Activated B cell treated with CpG ODN at 0.5 μM for 24 hours (primary cell): ENCODE data around the gene ELOVL6. TPM values are rescaled to one million over a fixed set of nuclear protein-coding genes. Genes with fewer than 3 reads are reported as not detected.
"Not testable (repeated sequence)": the region's sequence is repeated elsewhere in the genome, so short reads cannot be mapped to it uniquely, and the experiment has no call there.

Experiments used
- ATAC-seq: fragments of 200-7000 bp; cut with Tn5 transposase; one replicate; pipeline ENCODE4 v1.10.0; 2021; ENCODE audit warnings: low read depth, mild to moderate bottlenecking, moderate library complexity
- CTCF ChIA-PET: fragments of 350-600 bp; sonication (Branson Sonifier 250); formaldehyde crosslinking; loops from one replicate; lab custom pipeline; 2021; ENCODE audit warnings: antibody characterized with exemption; lab: Charles Lee
- POLR2A ChIA-PET: fragments of 350-600 bp; sonication (Branson Sonifier 250); formaldehyde crosslinking; loops from one replicate; lab custom pipeline; 2021; ENCODE audit warnings: antibody characterized with exemption; lab: Charles Lee
- DNase-seq: peaks from one replicate; pipeline ENCODE4 v3.0.0; 2022
- H3K27ac Mint-ChIP-seq: one replicate; pipeline ENCODE4 v1.8.0; 2020; ENCODE audit warnings: mixed read lengths
- H3K27me3 Mint-ChIP-seq: one replicate; pipeline ENCODE4 v1.8.0; 2021; ENCODE audit warnings: mixed read lengths
- H3K36me3 Mint-ChIP-seq: one replicate; pipeline ENCODE4 v1.8.0; 2021; ENCODE audit warnings: low read depth, mixed read lengths
- H3K4me1 Mint-ChIP-seq: one replicate; pipeline ENCODE4 v1.8.0; 2021; ENCODE audit warnings: mixed read lengths
- H3K4me3 Mint-ChIP-seq: one replicate; pipeline ENCODE4 v1.8.0; 2020; ENCODE audit warnings: mild to moderate bottlenecking, mixed read lengths
- H3K9me3 Mint-ChIP-seq: one replicate; pipeline ENCODE4 v1.8.0; 2020; ENCODE audit warnings: mixed read lengths
- intact Hi-C: fragments of 100-400 bp; cut with micrococcal nuclease; formaldehyde crosslinking; loops from one replicate; pipeline ENCODE4 v1.15.1; 2024
- total RNA-seq: library from RNA; stranded (reverse); gene quantifications from 2 replicates; pipeline ENCODE4 v1.2.3, GENCODE V29; 2022
- TF ChIP-seq, protein P1 (sequence below): fragments of 200-600 bp; IDR thresholded peaks from one replicate; pipeline ENCODE4 v1.8.0; 2022; ENCODE audit warnings: antibody characterized with exemption, mild to moderate bottlenecking

The ELOVL6 gene
- total RNA-seq, 1 donor from 2014 or later: 2.1 TPM

DNA sequence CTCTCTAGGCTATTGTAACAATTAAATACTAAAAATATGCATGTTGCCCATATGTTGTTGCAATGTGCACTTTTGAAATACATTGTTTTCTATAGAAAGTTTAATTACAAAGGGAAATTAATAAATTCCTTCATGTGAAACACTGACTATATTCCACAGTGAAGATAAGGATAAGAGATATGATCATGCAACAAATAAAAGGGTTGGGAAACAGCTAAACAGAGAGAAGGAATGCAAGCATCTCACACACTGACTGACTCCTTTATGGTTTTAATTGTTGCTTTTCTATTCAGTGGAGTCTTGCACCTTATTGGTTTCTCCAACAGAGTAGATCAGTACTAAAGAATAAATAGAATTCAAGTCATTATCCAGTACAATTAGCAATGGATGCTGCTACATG, 37.8 kb downstream of the ELOVL6 start:
- TF ChIP-seq, protein P1, sequence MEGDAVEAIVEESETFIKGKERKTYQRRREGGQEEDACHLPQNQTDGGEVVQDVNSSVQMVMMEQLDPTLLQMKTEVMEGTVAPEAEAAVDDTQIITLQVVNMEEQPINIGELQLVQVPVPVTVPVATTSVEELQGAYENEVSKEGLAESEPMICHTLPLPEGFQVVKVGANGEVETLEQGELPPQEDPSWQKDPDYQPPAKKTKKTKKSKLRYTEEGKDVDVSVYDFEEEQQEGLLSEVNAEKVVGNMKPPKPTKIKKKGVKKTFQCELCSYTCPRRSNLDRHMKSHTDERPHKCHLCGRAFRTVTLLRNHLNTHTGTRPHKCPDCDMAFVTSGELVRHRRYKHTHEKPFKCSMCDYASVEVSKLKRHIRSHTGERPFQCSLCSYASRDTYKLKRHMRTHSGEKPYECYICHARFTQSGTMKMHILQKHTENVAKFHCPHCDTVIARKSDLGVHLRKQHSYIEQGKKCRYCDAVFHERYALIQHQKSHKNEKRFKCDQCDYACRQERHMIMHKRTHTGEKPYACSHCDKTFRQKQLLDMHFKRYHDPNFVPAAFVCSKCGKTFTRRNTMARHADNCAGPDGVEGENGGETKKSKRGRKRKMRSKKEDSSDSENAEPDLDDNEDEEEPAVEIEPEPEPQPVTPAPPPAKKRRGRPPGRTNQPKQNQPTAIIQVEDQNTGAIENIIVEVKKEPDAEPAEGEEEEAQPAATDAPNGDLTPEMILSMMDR: no peak
- no peak for ATAC-seq
- Mint-ChIP-seq H3K4me1 (peaks cover 2% of the 10 kb centered on the region), H3K9me3 (peaks cover 2% of the 10 kb centered on the region), H3K36me3 (no peaks in the 10 kb centered on the region), H3K27ac (no peak overlapping the region), H3K27me3 (no peaks in the 10 kb centered on the region), H3K4me3 (no peak overlapping the region)
- ChIA-PET POLR2A (no interaction called here), CTCF (no interaction called here)
- intact Hi-C loops: no loop called here
- DNase-seq: no peak

- ATAC-seq (no peak), DNase-seq (no peak)
- peaks cover 2% of the 10 kb centered on the region for H3K9me3 Mint-ChIP-seq
- intact Hi-C loops: no loop called here
- no peaks in the 10 kb centered on the region for H3K4me1 Mint-ChIP-seq
- H3K4me3 Mint-ChIP-seq: no peak overlapping the region
- H3K27ac Mint-ChIP-seq: no peak overlapping the region
- TF ChIP-seq, protein P1: no peak
- POLR2A ChIA-PET: no interaction called here
- CTCF ChIA-PET: no interaction called here
- H3K36me3 Mint-ChIP-seq: no peaks in the 10 kb centered on the region
- no peaks in the 10 kb centered on the region for H3K27me3 Mint-ChIP-seq
Measured at GRCh38 chr4:110159541-110159940, 38.9 kb downstream of the ELOVL6 start.

- no peak overlapping the region for H3K27ac Mint-ChIP-seq
- H3K9me3 Mint-ChIP-seq: peaks cover 2% of the 10 kb centered on the region
- intact Hi-C loops: no loop called here
- no peaks in the 10 kb centered on the region for H3K36me3 Mint-ChIP-seq
- ChIA-PET POLR2A (no interaction called here), CTCF (no interaction called here)
- H3K4me1 Mint-ChIP-seq: no peaks in the 10 kb centered on the region
- no peak for DNase-seq
- TF ChIP-seq, protein P1: no peak
- peaks cover 1% of the 10 kb centered on the region for H3K27me3 Mint-ChIP-seq
- no peak for ATAC-seq
- no peak overlapping the region for H3K4me3 Mint-ChIP-seq
Measured at GRCh38 chr4:110157580-110157979, 40.8 kb downstream of the ELOVL6 start.

DNA sequence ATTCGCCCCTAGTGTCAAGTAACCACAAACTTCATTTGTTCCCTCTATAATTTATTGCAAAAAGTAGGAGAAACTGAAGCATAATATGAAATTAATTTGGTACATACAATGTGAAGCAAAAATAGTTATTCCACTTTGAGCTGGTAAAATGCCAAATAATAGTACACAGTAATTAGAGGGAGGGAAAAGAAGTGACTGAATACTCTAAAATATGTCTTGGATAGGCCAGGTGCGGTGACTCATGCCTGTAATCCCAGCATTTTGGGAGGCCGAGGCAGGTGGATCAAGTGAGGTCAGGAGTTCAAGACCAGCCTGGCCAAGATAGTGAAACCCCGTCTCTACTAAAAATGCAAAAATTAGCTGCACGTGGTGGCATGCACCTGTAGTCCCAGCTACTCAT, 41.2 kb downstream of the ELOVL6 start:
- not testable (repeated sequence) for H3K27me3 Mint-ChIP-seq

DNA sequence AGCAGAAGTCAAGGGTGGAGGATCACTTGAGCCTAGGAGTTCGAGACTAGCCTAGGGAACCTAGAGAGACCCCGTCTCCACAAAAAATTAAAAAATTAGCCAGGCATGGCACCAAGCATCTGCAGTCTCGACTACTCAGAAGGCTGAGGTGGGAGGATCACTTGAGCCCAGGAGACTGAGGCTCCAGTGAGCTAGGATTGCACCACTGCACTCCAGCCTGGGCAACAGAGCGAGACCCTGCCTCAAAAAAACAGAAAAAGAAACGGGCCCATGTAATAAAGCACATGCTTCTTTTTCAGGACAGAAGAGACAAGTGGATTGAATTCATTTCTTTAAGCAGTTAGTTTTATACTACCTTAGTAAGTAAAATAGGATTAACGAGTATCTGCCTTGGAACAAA, 42.0 kb downstream of the ELOVL6 start:
- TF ChIP-seq, protein P1: no peak
- no peak for ATAC-seq
- intact Hi-C loops: no loop called here
- no peaks in the 10 kb centered on the region for H3K4me1 Mint-ChIP-seq
- ChIA-PET POLR2A (no interaction called here), CTCF (no interaction called here)
- H3K27me3 Mint-ChIP-seq: peaks cover 1% of the 10 kb centered on the region
- DNase-seq: no peak
- H3K4me3 Mint-ChIP-seq: no peak overlapping the region
- no peak overlapping the region for H3K27ac Mint-ChIP-seq
- no peaks in the 10 kb centered on the region for H3K36me3 Mint-ChIP-seq
- H3K9me3 Mint-ChIP-seq: no peaks in the 10 kb centered on the region

More for the DNA sequence above, 41.2 kb downstream of the ELOVL6 start:
- DNase-seq, POLR2A ChIA-PET, H3K9me3 Mint-ChIP-seq, H3K4me3 Mint-ChIP-seq, ATAC-seq, CTCF ChIA-PET, intact Hi-C loops, H3K4me1 Mint-ChIP-seq, H3K27ac Mint-ChIP-seq, H3K36me3 Mint-ChIP-seq: not testable (repeated sequence)

DNA sequence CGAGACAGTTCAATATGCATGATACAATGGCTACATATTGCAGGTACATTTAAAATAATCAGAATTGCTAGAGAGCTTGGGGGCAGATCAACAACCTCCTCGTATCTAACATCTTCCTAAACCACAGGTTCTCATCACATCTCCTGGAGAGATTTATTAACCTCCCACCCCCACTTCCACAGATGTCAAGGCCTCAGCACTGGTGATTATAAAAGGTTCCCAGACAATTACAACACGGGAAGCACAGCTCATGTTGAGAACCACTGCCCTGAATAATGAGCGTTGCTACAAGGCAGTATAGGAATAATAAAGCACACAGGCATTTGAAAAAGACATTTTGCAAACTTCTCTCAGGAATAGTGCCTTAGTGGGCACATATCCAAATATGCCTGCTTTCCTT, 42.8 kb downstream of the ELOVL6 start:
- POLR2A ChIA-PET: no interaction called here
- Mint-ChIP-seq H3K27me3 (peaks cover 1% of the 10 kb centered on the region), H3K4me3 (no peak overlapping the region), H3K27ac (no peak overlapping the region), H3K4me1 (no peaks in the 10 kb centered on the region), H3K9me3 (no peaks in the 10 kb centered on the region), H3K36me3 (no peaks in the 10 kb centered on the region)
- TF ChIP-seq, protein P1: no peak
- CTCF ChIA-PET: interaction anchor here (0.8 kb wide), 1 partner anchor 9 kb away, joined by 3 read pairs; no protein-coding TSS in a partner anchor
- no peak for DNase-seq
- intact Hi-C loops: no loop called here
- ATAC-seq: no peak
